Brain pericyte (primary cell): Measurements from ENCODE around the gene FGF14.
A peak's percentile ranks its signal among the peaks of the same experiment; 100 is the strongest.

Source experiments
- DNase-seq: peaks from one replicate; pipeline ENCODE4 v3.0.0-alpha.2; 2012; ENCODE audit warnings: low read depth, low spot score

Gene FGF14

DNA sequence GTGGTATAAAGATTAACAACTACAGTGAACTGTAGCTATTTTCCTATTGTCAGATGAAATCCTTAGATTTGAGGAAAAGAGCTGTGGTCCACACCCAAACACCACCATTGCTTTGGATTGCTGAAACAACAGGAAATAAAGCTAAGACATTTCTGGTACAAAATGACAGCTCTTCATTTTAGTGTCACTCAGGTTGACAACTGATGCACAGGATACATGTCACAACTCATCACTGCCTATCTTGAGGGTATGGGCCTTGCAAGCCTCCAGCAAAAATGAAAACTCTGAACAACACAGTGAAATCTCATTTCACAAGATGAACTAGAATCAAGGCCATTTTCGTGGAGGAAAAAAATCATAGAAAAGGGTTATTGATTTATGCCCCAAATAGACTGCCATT is 609.7 kb downstream of the FGF14 start:
- no peak for DNase-seq

- peak; percentile 17 for DNase-seq
Measured at GRCh38 chr13:101785858-101786257, 616.0 kb downstream of the FGF14 start.

DNA sequence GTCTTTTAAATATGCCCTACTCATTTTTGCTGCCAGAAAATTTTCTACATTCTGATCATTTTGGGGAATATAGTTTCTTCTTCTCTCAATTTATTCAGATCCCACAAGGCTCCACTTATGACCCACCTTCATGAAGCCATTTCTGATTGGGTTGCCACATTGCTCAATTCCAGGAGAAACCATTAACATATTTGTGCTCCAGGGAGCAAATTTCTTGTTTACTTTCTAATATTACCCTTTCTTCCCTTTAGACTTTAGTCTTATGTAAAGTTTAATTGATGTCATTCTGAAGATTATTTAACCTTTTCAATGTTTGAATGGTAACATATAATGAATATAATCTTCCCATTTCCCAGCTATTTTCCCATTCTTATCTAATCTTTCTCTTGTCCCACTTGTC is 617.5 kb downstream of the FGF14 start:
- DNase-seq: no peak

GRCh38 chr13:101783554-101783953 is 618.3 kb downstream of the FGF14 start:
- DNase-seq: no peak

DNA sequence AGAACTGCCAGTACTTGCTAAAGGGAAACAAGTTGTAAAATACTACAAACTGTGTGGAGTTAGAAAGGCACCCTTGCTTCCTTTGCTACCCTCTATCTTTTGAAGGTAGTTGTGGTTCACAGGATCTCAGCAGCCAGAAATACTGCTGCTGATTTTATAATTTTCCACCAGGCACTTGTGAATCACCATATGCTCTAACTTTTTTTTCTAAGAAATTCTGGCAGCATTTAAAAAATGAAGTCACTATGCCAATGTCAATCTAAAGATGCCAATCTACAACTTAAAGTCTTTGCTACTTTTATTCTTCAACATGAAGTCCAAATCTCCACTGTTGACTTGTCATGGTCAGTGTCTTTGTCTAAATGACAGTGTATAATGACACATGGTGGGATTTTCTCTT is 621.6 kb downstream of the FGF14 start:
- DNase-seq: no peak

GRCh38 chr13:101779147-101779546 is 622.7 kb downstream of the FGF14 start:
- DNase-seq: no peak

DNA sequence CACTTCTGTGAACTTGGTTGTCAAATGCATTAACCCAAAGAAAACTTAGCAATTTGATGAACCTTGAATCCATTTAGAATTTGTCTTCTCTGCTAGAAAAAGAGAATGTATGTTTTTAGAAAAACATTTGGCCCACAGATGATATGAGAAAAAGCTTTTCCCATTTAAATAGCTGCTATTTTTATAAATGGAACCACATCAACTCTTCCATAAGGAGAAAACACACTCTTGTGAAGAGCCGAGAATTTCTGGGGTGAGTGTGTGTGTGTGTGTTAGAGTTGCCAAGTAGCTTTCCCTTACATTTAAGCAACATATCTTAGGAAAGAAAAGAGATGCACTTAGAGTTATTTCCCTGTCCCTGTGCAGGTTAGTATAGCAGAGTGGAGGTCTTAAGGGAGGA is 626.6 kb downstream of the FGF14 start:
- DNase-seq: no peak

GRCh38 chr13:101774393-101774792 is 627.5 kb downstream of the FGF14 start:
- DNase-seq: no peak

DNA sequence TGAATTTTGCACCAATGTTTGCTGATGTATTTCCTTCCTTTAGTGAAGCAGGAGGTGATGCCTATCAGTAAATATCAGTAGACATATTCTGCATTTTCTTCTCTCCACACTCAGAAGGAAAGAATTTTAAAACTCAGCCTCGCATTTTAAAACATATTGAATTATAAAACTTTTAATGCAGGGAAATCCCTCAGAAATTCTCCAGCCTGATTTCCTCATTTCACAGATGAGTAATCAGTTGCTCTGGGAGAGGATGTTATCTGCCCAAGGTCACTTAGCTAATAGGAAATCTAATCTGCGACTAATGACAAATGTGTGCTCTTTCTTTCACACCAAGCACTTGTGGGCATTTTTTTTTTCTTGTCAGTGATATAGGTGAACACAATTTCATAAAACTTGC is 628.8 kb downstream of the FGF14 start:
- no peak for DNase-seq

DNA sequence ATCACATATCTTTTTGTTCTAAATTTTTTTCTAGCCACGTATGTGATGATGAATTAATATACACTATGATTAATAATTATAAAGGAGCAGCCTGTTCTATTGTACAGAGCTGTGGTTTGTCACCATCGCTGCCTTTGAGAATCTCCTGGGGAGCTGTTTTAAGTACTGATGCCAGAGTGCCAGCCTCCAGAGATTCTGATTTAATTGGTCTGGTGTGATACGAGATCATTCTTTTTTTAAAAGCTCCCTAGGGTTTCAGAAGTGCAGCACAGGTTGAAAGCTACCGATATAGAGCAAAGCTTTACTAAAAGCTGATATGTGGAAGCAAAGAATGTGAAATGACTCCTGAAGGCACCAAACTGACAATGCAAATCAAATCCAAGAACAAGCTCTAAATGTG is 634.7 kb downstream of the FGF14 start:
- no peak for DNase-seq

- DNase-seq: no peak
Measured at GRCh38 chr13:101763191-101763590, 638.7 kb downstream of the FGF14 start.

DNA sequence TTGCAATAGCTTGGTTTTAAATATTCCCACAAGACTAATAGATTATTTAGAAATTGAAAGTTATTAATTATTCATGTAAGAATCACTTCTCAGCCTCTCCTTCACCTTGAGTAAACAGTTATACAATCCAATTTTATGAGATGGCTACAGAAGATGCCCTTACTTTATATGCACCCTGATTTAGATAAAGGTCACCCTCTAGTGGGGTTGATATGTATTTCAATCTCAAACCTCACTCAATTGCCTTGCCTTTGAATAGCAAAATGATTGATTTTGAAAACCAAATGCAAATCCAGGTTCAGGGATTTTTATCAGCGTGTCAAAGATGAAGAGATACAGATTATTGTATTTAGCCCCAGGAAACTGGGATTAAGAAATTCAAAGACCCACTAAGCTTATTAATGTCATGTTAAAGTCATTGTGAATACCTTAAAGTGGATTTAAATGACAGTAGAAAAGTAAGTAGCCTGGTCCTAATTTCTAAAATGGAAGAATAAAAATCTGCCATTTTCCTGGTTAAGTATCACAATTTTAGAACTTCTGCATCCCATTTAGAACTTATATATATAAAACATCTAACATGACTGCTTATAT is 644.3 kb downstream of the FGF14 start:
- peak; percentile 16 for DNase-seq

GRCh38 chr13:101755228-101755887 is 646.5 kb downstream of the FGF14 start:
- DNase-seq: no peak

- DNase-seq: no peak
Measured at GRCh38 chr13:101752432-101752831, 649.4 kb downstream of the FGF14 start.

GRCh38 chr13:101751488-101751887 is 650.4 kb downstream of the FGF14 start:
- peak; percentile 73 for DNase-seq

DNA sequence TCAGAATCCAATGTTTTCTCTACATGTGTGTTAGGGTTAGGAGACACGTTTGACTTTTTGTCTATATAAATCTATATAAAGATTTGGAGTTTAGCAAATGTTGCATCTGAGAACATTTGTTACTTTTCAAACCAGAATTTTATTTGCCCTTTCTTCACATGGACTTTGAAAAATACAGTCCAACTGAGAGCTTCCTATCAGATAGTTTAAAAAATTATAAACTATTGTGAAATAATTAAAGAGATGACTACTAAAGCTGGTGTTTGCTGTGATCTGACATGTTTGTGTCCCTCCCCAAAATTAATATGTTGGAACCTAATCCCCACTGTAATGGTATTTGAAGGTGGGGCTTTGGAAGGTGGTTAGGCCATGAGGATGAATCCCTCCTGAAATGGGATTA is 652.3 kb downstream of the FGF14 start:
- no peak for DNase-seq

DNA sequence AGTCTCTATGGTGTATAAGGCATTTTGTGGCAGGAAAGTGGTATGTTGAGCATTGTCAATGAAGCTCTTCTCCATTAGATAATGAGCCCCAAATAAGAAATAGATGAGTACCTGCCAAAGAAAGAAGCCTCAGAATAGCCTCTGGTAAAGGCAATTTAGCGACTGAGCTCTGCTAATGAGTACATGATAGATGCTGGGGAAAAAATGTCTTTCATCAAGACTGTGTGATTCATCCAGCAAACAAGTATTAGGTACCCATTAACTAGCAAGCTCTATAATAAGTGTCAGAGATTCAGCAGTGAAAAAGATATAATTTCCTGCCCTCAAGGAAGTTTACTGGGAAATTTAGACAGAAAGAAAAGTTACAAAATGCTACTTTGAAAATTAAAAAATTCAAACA is 654.8 kb downstream of the FGF14 start:
- DNase-seq: no peak

GRCh38 chr13:101746513-101746912 is 655.3 kb downstream of the FGF14 start:
- no peak for DNase-seq

- DNase-seq: no peak
Measured at GRCh38 chr13:101739382-101740178, 662.3 kb downstream of the FGF14 start.

DNA sequence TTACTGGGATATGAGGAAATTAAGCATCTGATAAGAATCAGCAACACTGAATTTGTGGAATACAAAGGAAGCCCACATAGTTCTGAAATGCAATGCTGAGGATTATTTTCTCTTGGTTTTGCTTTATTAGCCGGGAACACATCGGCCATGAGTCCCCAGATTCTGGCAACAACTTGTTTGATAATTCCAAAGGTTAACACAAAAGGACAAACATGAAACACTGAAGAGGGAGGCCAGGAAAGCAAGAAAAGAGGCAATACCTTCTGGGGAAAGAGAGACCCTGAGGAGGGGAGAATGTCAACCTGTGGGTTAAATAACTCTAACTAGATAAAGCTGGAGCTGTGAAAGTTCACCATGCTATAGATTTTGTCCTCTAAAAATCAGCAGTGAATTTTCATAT is 663.5 kb downstream of the FGF14 start:
- DNase-seq: no peak

GRCh38 chr13:101736566-101736965 is 665.3 kb downstream of the FGF14 start:
- no peak for DNase-seq

GRCh38 chr13:101730420-101731000 is 671.3 kb downstream of the FGF14 start:
- no peak for DNase-seq

DNA sequence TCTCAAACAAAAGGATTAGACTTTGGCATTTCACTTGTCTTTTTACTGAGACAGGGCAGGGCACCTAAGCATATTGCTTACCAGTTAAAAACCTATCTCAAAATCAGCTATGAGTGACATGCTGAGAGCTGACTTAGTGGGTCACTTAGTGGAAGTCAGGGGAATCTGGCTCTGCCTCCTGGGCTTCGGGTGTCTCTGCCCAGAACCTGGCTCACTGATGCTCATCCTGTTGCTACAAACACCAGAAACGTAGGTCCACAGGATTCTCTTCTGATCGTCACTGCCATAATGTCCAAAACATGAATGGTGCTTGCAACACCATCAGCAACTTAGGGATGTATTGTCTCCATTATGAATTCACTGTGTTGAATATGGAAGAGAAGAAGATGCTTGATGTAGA is 673.2 kb downstream of the FGF14 start:
- DNase-seq: no peak
